SK-N-DZ (cell line): ENCODE results near the gene TAOK2.

Source experiments
- DNase-seq: peaks from one replicate; pipeline ENCODE4 v3.0.0-alpha.2; 2015; ENCODE audit warnings: low spot score

The TAOK2 gene

DNA sequence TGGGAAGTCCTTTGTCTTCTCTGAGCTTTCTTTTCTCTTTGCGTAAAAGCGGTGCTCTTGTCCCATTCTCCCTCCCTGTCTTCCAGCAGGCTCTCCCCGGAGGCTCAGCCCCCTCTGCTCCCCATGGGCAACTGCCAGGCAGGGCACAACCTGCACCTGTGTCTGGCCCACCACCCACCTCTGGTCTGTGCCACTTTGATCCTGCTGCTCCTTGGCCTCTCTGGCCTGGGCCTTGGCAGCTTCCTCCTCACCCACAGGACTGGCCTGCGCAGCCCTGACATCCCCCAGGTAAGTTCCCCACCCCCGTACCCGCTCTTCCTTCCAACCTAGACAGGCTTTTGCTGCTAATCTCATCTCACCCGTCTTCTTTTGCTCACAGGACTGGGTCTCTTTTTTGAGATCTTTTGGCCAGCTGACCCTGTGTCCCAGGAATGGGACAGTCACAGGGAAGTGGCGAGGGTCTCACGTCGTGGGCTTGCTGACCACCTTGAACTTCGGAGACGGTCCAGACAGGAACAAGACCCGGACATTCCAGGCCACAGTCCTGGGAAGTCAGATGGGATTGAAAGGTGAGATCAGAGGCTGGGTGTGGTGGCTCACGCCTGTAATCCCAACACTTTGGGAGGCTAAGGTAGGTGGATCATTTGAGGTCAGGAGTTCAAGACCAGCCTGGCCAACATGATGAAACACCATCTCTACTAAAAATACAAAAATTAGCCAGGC, 10.5 kb upstream of the TAOK2 start:
- no peak for DNase-seq

GRCh38 chr16:29968205-29968604, 5.5 kb upstream of the TAOK2 start:
- no peak for DNase-seq

DNA sequence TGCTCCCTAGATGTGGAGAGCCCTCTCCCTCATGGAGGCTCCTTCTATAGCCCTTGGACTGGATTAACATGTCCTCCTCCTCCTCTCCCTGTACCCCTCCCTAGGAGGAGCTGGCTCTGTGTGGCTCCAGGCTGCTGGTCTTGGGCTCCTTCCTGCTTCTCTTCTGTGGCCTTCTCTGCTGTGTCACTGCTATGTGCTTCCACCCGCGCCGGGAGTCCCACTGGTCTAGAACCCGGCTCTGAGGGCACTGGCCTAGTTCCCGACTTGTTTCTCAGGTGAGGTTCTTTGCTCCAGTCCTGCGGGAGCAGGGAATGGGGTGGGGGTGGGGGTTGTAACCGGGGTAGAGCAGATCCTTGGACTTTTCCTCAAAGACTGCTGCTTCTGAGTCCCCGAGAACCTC, 2.4 kb upstream of the TAOK2 start:
- no peak for DNase-seq

GRCh38 chr16:29972500-29972899, 1.2 kb upstream of the TAOK2 start:
- DNase-seq, result no peak

DNA sequence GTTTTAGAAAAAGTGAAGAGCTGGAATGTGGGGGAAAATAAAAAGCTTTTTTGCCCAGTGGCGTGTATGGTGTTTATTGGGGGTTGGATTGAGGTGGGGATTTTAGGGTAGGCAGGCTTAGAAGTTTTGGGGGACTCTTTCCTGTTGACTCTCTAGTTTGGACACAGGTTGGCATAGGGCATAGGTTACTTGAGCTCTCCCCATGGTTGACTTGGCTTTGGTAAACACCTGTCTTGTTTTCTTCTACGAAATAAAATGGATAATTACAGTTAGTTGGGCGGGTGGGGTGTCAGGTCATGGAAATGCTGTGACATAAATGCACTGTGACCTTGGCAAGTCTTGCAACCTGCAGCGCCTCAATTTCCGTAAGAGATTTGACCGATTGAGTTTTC, 680 bp upstream of the TAOK2 start:
- no peak for DNase-seq

DNA sequence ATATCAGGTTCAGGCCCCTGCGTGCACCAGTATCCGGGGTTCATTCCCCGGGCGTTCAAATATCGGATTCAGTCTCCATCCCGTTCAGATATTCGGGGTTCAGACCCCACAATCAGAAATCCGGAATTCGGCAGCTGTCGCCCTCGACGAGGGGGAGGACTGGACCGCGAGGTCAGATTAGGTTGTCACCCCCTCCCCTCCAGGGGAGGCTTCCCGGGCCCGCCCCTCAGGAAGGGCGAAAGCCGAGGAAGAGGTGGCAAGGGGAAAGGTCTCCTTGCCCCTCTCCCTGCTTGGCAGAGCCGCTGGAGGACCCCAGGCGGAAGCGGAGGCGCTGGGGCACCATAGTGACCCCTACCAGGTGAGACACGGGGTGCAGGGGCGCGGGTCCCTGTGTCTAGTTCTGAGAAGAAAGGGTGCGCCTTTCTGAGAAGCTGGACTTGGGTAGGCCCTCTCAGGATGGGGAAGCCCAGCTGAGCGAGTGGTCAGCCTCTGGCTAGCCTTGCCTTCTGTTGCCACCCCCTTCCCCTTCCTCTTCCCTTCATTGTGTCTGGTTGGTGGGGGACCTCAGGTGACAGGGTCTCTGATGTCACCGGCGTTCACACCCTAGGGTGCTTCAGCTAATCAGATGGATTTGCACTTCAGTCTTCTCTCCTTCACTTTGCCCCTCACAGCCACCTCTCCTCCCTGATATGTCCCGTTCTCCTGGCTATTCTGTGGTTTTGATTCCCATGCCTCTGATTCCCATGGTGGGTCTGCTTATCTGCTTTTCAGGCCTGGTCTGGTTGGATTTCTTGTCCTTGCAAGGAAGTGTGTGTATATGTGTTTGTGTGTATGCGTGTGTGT, 844 bp downstream of the TAOK2 start:
- no peak for DNase-seq

DNA sequence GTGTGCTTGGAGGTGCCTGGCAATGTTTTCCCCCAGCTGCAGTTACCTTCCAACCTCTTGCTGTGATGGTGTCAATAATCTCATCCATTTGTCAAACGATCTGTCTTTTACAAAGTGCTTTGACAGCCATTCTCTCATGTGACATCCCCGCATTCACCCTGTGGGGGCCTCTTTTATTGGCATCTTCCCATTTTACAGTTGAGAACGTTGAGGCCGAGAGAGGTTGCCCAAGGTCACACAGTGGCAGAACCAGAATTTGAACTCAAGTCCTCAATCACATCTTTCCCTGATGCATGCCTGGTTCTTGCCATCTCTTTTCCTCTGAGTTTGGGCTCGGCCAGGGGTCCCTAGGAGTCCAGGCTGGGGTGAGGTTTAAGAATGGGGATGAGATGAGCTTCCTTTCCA, 1.5 kb downstream of the TAOK2 start:
- DNase-seq, result no peak

GRCh38 chr16:29975811-29976511, 2.3 kb downstream of the TAOK2 start:
- DNase-seq, result no peak

- DNase-seq, result no peak
Measured at GRCh38 chr16:29977063-29977825, 3.6 kb downstream of the TAOK2 start.

DNA sequence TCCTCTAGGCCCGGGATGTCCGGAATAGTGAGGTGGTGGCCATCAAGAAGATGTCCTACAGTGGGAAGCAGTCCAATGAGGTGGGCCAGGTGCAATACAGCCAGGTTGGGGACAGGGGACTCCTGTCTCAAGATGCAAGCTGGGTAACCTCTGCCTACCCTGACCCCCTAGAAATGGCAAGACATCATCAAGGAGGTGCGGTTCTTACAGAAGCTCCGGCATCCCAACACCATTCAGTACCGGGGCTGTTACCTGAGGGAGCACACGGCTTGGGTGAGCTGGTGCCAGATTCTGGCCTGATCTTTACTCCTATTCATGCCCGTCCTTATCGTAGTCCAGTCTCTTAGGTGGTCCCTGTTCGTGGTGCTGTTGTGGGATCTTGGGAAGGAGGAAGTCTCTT, 4.4 kb downstream of the TAOK2 start:
- no peak for DNase-seq

DNA sequence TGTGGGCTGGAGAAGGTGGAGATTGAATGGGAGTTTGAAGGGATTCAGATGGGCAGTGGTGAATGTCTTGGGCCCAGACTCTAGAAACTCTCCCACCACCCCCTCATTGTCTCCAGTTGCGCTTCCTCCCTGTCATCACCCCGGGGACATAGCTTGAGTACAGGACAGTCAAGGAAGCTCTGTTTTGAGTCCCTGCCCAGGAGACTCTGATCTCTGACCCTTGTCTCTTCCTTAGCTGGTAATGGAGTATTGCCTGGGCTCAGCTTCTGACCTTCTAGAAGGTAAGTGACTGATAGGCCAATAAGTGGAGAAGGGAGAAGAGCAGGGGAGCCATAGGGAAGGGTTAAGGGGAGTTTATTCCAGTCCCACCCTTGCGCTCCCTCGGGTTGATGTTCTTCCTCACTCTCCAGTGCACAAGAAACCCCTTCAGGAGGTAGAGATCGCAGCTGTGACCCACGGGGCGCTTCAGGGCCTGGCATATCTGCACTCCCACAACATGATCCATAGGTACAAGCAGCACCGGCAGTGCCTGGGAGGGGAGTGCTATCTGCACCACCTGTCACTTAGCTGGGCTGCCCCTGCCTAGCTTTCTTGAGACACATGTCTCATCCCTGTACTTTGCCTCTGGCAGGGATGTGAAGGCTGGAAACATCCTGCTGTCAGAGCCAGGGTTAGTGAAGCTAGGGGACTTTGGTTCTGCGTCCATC, 5.0 kb downstream of the TAOK2 start:
- DNase-seq, result no peak

DNA sequence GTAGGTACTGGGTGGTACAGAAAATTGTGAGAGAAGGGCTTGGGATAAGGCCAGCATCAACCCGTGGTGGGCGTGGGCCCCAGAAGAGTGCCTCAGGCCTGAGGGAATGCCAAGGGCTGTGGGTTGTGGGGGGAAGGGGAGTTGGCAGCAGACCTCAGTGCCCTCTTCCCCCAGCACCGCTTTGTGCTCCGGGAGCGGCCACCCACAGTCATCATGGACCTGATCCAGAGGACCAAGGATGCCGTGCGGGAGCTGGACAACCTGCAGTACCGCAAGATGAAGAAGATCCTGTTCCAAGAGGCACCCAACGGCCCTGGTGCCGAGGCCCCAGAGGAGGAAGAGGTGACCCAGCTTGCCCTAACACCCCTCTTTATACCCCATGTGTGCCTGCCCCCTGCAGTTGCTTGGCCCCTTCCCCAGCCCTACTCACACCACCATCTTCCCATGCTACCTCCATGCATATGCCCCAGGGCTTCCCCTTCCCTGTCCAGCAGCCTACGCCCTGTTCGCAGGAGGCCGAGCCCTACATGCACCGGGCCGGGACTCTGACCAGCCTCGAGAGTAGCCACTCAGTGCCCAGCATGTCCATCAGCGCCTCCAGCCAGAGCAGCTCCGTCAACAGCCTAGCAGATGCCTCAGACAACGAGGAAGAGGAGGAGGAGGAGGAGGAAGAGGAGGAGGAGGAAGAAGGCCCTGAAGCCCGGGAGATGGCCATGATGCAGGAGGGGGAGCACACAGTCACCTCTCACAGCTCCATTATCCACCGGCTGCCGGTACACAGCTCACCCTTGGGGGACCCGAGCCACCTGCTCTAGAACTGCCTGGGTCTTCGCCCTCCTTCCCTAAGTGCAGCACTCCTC, 9.1 kb downstream of the TAOK2 start:
- DNase-seq, result no peak

DNA sequence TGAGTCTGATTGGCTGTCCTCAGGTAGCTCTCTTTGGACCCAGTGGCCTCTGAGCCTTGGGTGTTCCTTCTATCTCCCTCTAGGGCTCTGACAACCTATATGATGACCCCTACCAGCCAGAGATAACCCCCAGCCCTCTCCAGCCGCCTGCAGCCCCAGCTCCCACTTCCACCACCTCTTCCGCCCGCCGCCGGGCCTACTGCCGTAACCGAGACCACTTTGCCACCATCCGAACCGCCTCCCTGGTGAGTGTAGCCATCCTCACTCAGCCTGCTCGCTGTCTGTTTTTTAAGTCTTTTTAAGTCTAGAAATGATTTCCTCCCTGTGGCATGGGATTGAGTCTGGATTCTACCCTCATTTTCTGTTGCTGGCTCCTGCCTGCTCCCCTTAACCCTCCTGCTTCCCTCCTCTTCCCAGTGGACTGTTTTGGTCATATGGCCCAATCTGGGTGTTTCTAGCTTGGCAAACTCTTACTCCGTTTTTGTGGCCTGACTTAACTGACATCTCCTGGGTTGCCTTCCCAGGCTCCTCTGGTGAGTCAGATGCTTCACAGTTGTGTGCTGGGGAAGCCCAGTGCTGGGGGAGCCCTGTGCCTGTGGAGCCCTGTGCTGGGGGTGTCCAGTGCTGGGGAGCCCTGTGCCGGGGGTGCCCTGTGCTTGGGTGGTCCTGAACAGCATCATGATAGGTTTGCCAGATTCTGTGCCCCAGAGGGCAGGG, 9.9 kb downstream of the TAOK2 start:
- DNase-seq, result no peak

GRCh38 chr16:29984137-29984763, 10.6 kb downstream of the TAOK2 start:
- no peak for DNase-seq

- no peak for DNase-seq
Measured at GRCh38 chr16:29984764-29985147, 11.1 kb downstream of the TAOK2 start.

GRCh38 chr16:29985271-29985811, 11.7 kb downstream of the TAOK2 start:
- no peak for DNase-seq

- DNase-seq, result no peak
Measured at GRCh38 chr16:29986231-29986630, 12.6 kb downstream of the TAOK2 start.

- no peak for DNase-seq
Measured at GRCh38 chr16:29986931-29987330, 13.3 kb downstream of the TAOK2 start.
